Suprapubic skin (tissue), 4 donors: ENCODE data around the gene TREML2. TPM values are rescaled to one million over a fixed set of nuclear protein-coding genes. Genes with fewer than 3 reads are reported as not detected.

Experiments
- DNase-seq, 2 donors: peaks; one replicate each; pipeline ENCODE4 v3.0.0-alpha.2; 2019; ENCODE audit warnings: low spot score in 2 of 2
- H3K27ac ChIP-seq: fragments of 200-600 bp; sonication (generic); one replicate; pipeline ENCODE4 v1.5.1; 2019
- H3K27me3 ChIP-seq: fragments of 200-600 bp; sonication (generic); one replicate; pipeline ENCODE4 v1.5.1; 2019
- H3K36me3 ChIP-seq: fragments of 200-600 bp; sonication (generic); one replicate; pipeline ENCODE4 v1.5.1; 2019
- H3K4me1 ChIP-seq: fragments of 200-600 bp; sonication (generic); one replicate; pipeline ENCODE4 v1.5.1; 2019
- H3K4me3 ChIP-seq: fragments of 200-600 bp; sonication (generic); one replicate; pipeline ENCODE4 v1.5.1; 2019; ENCODE audit warnings: mild to moderate bottlenecking
- H3K9me3 ChIP-seq: fragments of 200-600 bp; sonication (generic); one replicate; pipeline ENCODE4 v1.5.1; 2019
- EP300 ChIP-seq: sonication (generic); formaldehyde crosslinking; IDR thresholded peaks from one replicate; pipeline ENCODE4 v1.6.1; 2017; ENCODE audit warnings: antibody characterized with exemption
- POLR2A ChIP-seq, 2 donors: fragments of 450-650 bp; IDR thresholded peaks; one replicate each; pipeline ENCODE4 v1.6.1; 2017; ENCODE audit warnings: antibody characterized with exemption in 2 of 2, mild to moderate bottlenecking in 2 of 2, moderate library complexity in 2 of 2
- POLR2AphosphoS5 ChIP-seq, 3 donors: sonication (generic); formaldehyde crosslinking; IDR thresholded peaks; one replicate each; pipeline ENCODE4 v1.6.1; 2017; ENCODE audit warnings: antibody characterized with exemption in 3 of 3
- WGBS: methylation state at CpG from one replicate; pipeline ENCODE4 v1.1.5; 2018; 5-methylcytosine and 5-hydroxymethylcytosine counted together
- total RNA-seq, 4 donors: library from RNA; depleted of rRNA; stranded (reverse); fragments of >200 nt; gene quantifications; one replicate each; pipeline ENCODE4 v1.1.0, GENCODE V29; 2016
- TF ChIP-seq, protein P1 (sequence below), 2 donors: fragments of 200-600 bp in 1 of 2; fragments of 450-650 bp in 1 of 2; sonication (generic) in 1 of 2; IDR thresholded peaks; one replicate each; pipeline ENCODE4 v1.5.1; 2016 to 2019; ENCODE audit warnings: antibody characterized with exemption in 2 of 2, mild to moderate bottlenecking in 1 of 2, moderate library complexity in 1 of 2

The TREML2 gene
- total RNA-seq, 4 donors from 2014 or later, result not detected

DNA sequence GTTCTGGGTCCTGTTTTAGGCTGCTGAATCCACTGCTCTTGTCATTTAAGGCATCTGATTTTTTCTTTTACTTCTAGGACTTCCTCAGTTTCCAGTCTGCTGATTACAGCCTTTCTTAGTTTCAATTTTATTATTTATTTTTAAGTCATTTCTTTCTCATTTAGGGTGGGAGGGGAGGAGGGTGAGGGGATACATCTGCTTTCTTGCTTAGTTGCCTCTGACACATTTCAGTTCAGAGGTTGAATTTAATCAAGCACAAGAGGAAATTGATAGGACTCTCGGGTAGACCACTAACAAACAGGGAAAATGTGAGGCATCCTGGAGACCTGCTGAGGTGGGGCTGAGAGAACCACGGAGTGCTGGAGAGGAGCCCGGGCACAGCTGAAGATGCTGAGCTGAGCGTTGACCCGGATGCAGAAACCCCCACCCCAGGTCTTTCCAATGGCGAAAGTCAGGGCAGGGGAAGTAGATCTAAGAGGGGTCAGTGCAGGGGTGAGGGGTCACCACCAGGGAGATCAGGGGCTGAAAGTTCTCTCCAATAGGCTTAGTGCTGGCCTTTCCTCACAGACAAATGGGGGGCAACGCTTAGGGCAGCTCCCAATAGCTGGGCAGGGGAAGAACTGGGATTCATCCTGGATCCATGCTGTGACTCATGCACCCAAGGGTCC is 7.6 kb upstream of the TREML2 start:
- Histone ChIP-seq H3K27ac (no peak overlapping the region), H3K27me3 (peaks cover 11% of the 10 kb centered on the region), H3K4me3 (no peak overlapping the region), H3K9me3 (no peaks in the 10 kb centered on the region), H3K36me3 (no peaks in the 10 kb centered on the region), H3K4me1 (no peaks in the 10 kb centered on the region)
- 85% methylated on average over 7 of the region's 7 CpGs for WGBS
- TF ChIP-seq POLR2AphosphoS5 (IDR thresholded peaks at IDR 0.05) (no peak), EP300 (no peak), POLR2A (IDR thresholded peaks at IDR 0.05) (no peak)
- TF ChIP-seq, protein P1, sequence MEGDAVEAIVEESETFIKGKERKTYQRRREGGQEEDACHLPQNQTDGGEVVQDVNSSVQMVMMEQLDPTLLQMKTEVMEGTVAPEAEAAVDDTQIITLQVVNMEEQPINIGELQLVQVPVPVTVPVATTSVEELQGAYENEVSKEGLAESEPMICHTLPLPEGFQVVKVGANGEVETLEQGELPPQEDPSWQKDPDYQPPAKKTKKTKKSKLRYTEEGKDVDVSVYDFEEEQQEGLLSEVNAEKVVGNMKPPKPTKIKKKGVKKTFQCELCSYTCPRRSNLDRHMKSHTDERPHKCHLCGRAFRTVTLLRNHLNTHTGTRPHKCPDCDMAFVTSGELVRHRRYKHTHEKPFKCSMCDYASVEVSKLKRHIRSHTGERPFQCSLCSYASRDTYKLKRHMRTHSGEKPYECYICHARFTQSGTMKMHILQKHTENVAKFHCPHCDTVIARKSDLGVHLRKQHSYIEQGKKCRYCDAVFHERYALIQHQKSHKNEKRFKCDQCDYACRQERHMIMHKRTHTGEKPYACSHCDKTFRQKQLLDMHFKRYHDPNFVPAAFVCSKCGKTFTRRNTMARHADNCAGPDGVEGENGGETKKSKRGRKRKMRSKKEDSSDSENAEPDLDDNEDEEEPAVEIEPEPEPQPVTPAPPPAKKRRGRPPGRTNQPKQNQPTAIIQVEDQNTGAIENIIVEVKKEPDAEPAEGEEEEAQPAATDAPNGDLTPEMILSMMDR (IDR thresholded peaks at IDR 0.05), result no peak
- DNase-seq, result no peak

DNA sequence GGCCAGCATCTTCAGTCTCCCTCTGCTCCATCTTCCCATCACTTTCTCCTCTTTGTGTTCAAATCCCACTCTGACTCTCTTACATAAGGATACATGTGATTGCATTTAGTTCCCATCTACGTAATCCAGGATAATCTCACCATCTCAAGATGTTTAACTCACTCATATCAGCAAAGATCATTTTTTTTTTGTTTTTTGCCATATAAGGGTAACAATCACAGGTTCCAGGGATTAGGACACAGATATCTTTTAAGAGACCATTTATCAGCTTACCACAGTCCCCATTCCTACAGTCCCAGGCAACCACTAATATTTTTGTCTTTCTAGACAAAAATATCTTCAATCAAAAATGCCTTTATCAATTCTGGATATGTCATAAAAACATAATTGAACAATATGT is 3.2 kb upstream of the TREML2 start:
- Histone ChIP-seq H3K27me3 (peaks cover 4% of the 10 kb centered on the region), H3K27ac (no peak overlapping the region), H3K4me3 (no peak overlapping the region), H3K36me3 (no peaks in the 10 kb centered on the region), H3K9me3 (no peaks in the 10 kb centered on the region), H3K4me1 (peaks cover 4% of the 10 kb centered on the region)
- DNase-seq, result no peak
- 71% methylated on average over 1 of the region's 1 CpG for WGBS
- TF ChIP-seq POLR2AphosphoS5 (IDR thresholded peaks at IDR 0.05), result no peak
- TF ChIP-seq, protein P1 (IDR thresholded peaks at IDR 0.05), result no peak
- no peak for TF ChIP-seq POLR2A (IDR thresholded peaks at IDR 0.05)
- TF ChIP-seq EP300, result no peak

DNA sequence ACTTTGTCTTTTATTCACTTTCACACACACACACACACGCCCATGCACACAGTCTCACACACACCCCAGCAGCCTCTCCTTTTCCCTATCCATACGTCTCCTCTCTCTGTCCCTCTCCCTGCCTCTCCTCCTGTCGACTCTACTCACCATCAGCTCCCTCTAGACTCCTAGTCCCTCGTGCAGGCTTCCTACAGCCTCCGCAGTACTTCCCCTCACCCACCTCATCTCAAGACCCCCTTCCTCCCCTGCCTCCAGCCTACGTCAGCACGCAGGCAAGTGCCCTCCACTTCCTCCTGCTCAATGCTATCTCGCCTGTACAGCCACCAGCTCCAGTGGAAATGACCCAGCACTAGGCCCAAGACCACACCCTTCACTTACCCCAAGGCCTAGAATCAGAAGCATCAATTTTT is 820 bp upstream of the TREML2 start:
- peak in 1 of 2 donors; percentile 21 for DNase-seq
- TF ChIP-seq, protein P1 (IDR thresholded peaks at IDR 0.05), result no peak
- TF ChIP-seq EP300 (no peak), POLR2AphosphoS5 (IDR thresholded peaks at IDR 0.05) (no peak), POLR2A (IDR thresholded peaks at IDR 0.05) (no peak)
- H3K27ac ChIP-seq, result no peak overlapping the region
- no peaks in the 10 kb centered on the region for H3K36me3 ChIP-seq
- H3K9me3 ChIP-seq, result no peaks in the 10 kb centered on the region
- WGBS, result 66% methylated on average over 8 of the region's 8 CpGs
- peaks cover 4% of the 10 kb centered on the region for H3K4me1 ChIP-seq
- H3K27me3 ChIP-seq, result peaks cover 13% of the 10 kb centered on the region
- no peak overlapping the region for H3K4me3 ChIP-seq

DNA sequence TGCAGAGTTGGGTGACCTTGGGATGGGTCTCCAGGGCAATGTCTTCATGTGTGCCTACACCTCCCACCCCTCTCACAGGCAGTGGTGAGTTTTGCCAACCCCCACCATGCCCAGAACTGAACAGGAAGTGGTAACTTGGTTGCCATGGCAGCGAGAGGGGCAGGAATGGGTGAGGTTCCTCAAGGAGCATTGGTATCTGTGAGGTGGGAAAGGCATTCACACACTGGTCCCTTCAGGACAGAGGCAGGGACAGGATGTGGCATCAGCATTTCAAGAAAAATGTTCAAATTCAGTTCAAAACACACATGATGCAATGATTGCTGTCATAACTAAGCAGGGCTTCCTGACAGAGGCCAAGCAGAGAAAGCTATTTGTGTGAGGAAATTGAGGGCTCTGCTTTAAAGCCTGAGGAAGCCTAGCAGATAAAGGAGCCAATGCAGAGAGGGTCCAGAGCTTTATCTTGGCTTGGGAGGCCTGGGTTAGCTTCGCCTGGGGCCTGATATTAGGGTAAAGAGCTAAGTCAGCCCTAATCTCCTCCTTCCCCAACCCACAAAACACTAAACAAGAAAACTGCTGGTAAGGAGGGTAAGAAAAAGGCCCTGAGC is 551 bp downstream of the TREML2 start:
- WGBS, result 72% methylated on average over 2 of the region's 2 CpGs
- H3K4me3 ChIP-seq, result no peak overlapping the region
- peaks cover 10% of the 10 kb centered on the region for H3K27me3 ChIP-seq
- no peaks in the 10 kb centered on the region for H3K9me3 ChIP-seq
- peaks cover 4% of the 10 kb centered on the region for H3K4me1 ChIP-seq
- DNase-seq, result no peak
- no peak for TF ChIP-seq POLR2A (IDR thresholded peaks at IDR 0.05)
- TF ChIP-seq, protein P1 (IDR thresholded peaks at IDR 0.05), result no peak
- no peak for TF ChIP-seq EP300
- no peak for TF ChIP-seq POLR2AphosphoS5 (IDR thresholded peaks at IDR 0.05)
- H3K36me3 ChIP-seq, result no peaks in the 10 kb centered on the region
- H3K27ac ChIP-seq, result no peak overlapping the region

DNA sequence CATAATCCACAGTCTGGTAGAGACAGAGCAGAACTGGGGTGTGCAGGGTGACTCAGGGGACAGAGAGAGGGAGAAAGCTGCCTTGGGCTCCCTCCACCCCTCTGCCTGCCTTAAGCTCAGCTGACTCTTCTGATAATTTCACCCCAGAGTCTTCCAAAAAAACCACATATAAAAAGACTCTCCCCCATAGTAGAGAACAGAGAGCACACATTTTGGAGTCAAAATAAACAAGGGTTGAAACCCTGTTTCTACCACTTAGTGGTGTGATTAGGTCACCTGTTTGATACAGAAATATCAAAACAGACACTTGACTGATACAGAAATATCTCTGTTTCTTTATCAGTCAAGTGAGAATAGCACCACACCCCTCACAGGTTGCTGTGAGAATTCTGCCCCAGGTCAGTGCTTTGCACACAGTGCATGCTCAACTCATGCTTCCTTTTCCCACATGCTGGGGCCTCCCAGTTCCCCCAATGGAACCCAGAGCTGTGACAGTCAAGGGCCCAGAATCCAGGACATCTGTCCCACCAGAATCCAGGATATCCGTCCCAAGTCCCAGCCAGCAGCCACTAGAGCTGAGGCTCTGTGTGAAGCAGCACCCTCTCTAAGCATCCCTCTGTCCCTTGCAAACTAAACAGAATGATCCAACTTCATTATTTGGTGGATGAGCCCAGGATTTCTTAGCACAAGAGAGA is 1.2 kb downstream of the TREML2 start:
- no peak for TF ChIP-seq POLR2AphosphoS5 (IDR thresholded peaks at IDR 0.05)
- TF ChIP-seq, protein P1 (IDR thresholded peaks at IDR 0.05), result no peak
- TF ChIP-seq POLR2A (IDR thresholded peaks at IDR 0.05), result no peak
- no peak for TF ChIP-seq EP300
- Histone ChIP-seq H3K4me1 (peaks cover 4% of the 10 kb centered on the region), H3K36me3 (no peaks in the 10 kb centered on the region), H3K27ac (no peak overlapping the region), H3K9me3 (no peaks in the 10 kb centered on the region), H3K4me3 (no peak overlapping the region), H3K27me3 (peaks cover 10% of the 10 kb centered on the region)
- WGBS, result 67% methylated on average over 1 of the region's 1 CpG
- DNase-seq, result no peak
